Left renal cortex interstitium (tissue), 4 donors: ENCODE measurements around the gene CASP10. TPM values are rescaled to one million over a fixed set of nuclear protein-coding genes. Genes with fewer than 3 reads are reported as not detected.

ENCODE experiments used
- DNase-seq, 4 donors: peaks; one replicate each; pipeline ENCODE4 v3.0.0-alpha.2; 2013; ENCODE audit warnings: low read depth in 4 of 4, low spot score in 2 of 4, missing footprints in 1 of 4
- polyA plus RNA-seq, 4 donors: library from polyadenylated mRNA; unstranded; fragments of 120-200 nt; gene quantifications; one replicate each; pipeline ENCODE4 v1.2.1, GENCODE V29; 2013; ENCODE audit not compliant: insufficient read length in 4 of 4

CASP10 gene
- polyA plus RNA-seq, 4 donors, result 6.9 to 11.7 (median 8.8) TPM

DNA sequence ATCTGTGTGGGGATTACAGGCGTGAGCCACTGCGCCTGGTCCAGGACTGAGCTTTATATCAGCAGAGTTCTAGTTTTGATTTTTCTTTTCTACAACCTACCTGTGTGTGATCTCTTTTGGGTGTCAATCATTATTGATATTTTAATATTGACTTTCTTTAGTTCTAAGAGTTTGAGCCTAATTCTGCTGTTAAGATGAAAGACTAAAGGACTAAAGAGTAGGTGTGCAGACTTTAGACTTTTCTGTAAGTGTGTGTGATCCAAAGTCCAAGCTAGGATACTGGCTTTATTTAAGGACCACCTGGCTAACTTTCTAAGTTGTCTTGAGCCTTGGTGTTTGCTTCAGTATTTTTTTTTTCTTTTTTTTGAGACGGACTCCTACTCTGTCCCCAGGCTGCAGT is 12.4 kb downstream of the CASP10 start:
- DNase-seq, result no peak

GRCh38 chr2:201196003-201196402 is 13.1 kb downstream of the CASP10 start:
- DNase-seq, result no peak

- no peak for DNase-seq
Observed at GRCh38 chr2:201196803-201197202, 13.9 kb downstream of the CASP10 start.

DNA sequence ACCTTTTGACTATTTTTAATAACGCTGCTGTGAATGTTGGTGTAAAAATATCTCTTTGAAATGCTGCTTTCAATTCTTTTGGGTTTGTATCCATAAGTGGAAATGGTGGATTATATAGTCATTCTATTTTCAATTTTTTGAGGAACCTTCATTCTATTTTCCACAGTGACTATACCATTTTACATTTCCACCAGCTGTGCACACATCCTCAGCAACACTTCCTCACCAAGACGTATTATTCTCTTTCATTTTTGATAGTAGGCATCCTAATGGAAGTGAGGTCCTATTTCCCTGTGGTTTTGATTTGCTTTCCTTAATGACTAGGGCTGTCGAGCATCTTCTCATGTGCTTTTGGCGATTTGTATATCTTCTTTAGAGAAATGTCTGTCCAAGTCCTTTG is 14.8 kb downstream of the CASP10 start:
- DNase-seq, result no peak

- DNase-seq, result no peak
Observed at GRCh38 chr2:201199847-201200246, 16.9 kb downstream of the CASP10 start.

- no peak for DNase-seq
Observed at GRCh38 chr2:201200345-201200744, 17.4 kb downstream of the CASP10 start.

- no peak for DNase-seq
Observed at GRCh38 chr2:201201371-201201770, 18.4 kb downstream of the CASP10 start.

DNA sequence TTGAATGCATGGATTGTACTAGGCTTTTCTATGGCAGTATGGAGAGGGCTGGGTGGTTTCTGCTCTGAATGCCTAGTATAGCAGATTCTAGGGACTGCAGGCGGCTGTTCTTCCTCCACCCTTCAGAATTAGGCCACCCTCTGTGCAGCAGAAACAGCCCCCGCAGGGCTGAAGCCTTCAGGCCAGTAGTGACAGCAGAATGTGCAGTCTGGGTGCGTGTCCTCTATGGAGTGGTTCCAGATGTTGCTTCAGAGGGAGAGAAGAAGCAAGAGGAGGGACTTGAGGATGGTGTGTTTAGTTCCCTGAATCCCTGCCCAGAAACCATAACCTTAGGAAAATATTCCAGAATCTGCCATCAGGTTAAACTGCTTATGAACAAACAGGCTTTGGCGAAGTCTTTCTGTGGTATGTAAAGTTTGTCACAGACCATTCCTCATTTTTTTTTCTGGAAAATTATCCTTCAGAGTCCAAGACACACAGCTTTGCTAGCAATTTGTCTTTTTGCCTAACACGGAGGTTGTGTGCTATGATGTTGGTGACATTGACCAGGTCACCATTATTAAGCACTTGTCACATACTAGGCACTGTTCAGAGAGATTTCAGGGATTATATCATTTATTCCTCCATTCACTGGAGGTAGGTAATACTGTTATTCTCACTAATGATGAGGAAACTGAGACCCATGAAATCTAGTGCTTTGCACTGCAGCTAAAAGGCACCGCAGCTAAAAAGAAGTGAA is 21.1 kb downstream of the CASP10 start:
- peak in 2 of 4 donors; percentile 41 to 68 for DNase-seq

DNA sequence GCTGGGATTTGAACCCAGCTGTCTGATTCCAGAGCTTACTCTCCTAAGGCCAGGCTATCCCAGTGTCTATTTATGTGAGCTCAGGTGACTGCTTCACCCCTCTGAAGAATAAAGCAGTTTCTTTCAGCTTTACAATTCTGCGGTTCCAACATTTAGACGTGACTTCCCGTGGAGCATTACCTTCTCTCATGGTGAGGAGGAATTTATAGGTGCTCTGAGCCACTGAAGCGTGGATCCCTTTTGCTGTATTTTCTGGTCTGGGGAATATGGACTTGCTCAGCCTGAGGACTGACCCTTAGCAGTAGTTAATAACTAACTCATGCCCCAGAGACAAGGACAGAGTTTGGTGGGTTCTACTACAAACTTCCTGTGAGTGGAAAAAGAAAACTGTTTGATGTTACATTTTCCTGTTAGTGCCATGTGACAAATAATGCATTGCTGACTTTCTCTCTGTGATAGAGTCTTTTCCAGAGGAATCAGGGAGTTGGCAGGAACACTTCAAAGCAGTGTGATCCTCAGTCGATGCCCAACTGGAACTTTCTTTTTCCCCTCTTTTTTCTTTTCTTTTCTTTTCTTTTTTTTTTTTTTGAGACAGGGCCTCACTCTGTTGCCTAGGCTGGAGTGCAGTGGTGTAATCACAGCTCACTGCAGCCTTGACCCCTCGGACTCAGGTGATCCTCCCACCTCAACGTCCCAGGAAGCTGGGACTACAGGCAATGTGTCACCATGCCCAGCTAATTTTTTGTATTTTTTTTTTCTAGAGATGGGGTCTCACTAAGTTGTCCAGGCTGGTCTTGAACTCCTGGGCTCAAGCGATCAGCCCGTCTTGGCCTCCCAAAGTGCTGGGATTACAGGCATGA is 21.9 kb downstream of the CASP10 start:
- DNase-seq, result no peak

DNA sequence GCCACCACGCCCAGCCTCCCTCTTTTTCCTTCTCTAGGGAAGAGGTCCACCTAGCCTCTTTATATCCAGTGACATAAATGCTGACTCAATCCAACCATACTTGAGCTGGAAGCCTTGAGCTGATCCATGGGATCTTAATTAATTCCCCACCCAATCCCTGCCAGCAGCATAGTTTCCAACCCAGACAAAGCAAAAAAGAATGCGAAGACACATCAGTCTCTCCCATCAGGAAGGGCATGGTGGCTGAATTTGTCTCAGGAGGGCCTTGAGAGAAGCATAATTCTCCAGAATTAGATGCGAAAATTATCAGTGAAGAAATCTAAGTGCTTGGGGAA is 22.5 kb downstream of the CASP10 start:
- no peak for DNase-seq

GRCh38 chr2:201208563-201209252 is 25.8 kb downstream of the CASP10 start:
- no peak for DNase-seq

GRCh38 chr2:201215963-201216362 is 33.0 kb downstream of the CASP10 start:
- no peak for DNase-seq

- DNase-seq, result no peak
Observed at GRCh38 chr2:201216918-201217317, 34.0 kb downstream of the CASP10 start.

DNA sequence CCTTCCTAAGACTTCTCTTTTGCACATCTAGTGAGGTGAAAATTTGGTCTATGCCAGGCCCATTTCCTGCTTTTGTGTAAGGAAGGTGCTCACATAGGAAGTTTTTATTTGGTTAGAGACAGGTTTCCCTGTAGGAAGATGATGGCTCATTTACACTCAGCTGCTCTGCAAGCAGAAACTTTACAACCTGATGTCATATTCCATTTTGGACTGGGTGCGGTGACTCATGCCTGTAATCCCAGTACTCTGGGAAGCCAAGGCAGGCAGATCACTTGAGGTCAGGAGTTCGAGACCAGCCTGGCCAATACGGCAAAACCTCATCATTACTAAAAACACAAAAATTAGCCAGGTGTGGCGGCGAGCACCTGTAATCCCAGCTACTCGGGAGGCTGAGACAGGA is 35.8 kb downstream of the CASP10 start:
- DNase-seq, result no peak

DNA sequence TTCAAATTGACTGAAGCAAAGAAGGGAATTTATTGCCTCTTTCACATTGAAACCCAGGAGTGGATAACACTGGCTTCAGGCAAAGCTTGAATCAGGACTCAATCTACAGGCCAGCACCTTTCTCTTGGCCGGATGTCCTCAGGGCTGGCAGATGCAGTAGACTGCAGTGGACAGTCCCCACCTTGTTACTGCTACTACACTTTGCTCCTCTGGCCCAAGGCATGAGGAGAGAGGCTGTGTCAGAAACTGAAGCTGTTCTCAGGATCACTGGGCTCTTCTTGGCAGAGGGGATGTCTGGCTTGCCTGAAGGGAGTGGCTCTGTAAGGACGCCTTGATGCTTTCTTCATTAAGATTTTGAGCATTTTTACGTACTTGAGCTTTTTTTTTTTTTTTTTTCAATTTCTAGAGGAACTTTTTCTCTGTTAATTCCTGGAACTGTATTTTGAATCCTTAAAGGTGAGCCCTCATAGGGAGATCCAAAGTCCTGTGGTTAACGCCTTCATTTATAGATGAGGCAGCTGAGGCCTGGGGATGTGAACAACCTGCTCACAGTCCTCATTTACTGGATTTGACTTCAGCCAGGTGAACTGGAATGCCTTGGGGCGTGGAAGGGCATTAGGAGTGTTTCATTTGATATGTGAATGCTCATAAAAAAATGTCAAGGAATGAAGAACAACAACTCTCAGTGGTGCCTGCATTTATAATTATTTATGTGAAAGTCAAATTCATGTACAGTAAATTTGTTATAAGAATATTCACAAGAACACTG is 36.6 kb downstream of the CASP10 start:
- DNase-seq, result no peak

GRCh38 chr2:201220102-201220570 is 37.2 kb downstream of the CASP10 start:
- DNase-seq, result no peak

- no peak for DNase-seq
Observed at GRCh38 chr2:201223089-201224073, 40.4 kb downstream of the CASP10 start.

- DNase-seq, result no peak
Observed at GRCh38 chr2:201228271-201228911, 45.5 kb downstream of the CASP10 start.

DNA sequence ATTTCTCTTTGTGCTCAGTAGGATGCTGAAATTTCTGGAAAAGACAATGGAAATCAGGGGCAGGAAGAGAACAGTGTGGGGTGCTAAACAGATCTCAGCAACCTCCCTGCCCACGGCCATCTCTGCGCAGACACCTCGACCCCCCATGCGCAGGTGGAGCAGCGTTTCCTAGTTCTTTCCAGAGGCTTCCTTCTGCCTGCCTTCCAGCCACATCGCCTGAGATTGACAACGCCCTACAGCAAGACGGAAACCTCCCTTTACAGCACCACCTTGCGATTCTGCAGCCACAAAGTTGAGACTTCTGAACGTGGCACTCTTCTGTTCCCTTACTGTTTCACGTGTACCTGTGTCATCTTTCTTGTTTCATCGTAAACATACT is 46.0 kb downstream of the CASP10 start:
- no peak for DNase-seq
